Subcutaneous abdominal adipose tissue (tissue), 5 donors: ENCODE data around the gene ARHGEF1.

ENCODE experiments used
- H3K27ac ChIP-seq: one replicate; pipeline ENCODE4 v1.7.0; 2013; ENCODE audit warnings: low read depth, mild to moderate bottlenecking, inconsistent platforms, low read length, moderate library complexity
- H3K27me3 ChIP-seq, 5 donors: one replicate each; pipeline ENCODE4 v1.7.0; 2013; ENCODE audit warnings: low read length in 5 of 5, inconsistent platforms in 1 of 5; ENCODE audit not compliant: control insufficient read depth in 5 of 5, insufficient read depth in 4 of 5
- H3K36me3 ChIP-seq, 5 donors: one replicate each; pipeline ENCODE4 v1.7.0; 2013; ENCODE audit warnings: low read length in 5 of 5; ENCODE audit not compliant: control insufficient read depth in 5 of 5, insufficient read depth in 5 of 5
- H3K4me1 ChIP-seq, 5 donors: one replicate each; pipeline ENCODE4 v1.7.0; 2013; ENCODE audit warnings: low read length in 5 of 5, mild to moderate bottlenecking in 3 of 5, moderate library complexity in 1 of 5; ENCODE audit not compliant: control insufficient read depth in 5 of 5, insufficient read depth in 5 of 5
- H3K4me3 ChIP-seq, 5 donors: one replicate each; pipeline ENCODE4 v1.7.0; 2013; ENCODE audit warnings: low read length in 5 of 5, low read depth in 1 of 5
- H3K9ac ChIP-seq, 5 donors: one replicate each; pipeline ENCODE4 v1.7.0; 2013; ENCODE audit warnings: low read length in 5 of 5, mild to moderate bottlenecking in 4 of 5, moderate library complexity in 3 of 5
- H3K9me3 ChIP-seq, 5 donors: one replicate each; pipeline ENCODE4 v1.7.0; 2013; ENCODE audit warnings: low read length in 5 of 5; ENCODE audit not compliant: control insufficient read depth in 5 of 5
- donor health status: healthy.
- donor health status: healthy.
- donor health status: healthy.
- donor health status: healthy.
- donor health status: healthy.

ARHGEF1 gene

DNA sequence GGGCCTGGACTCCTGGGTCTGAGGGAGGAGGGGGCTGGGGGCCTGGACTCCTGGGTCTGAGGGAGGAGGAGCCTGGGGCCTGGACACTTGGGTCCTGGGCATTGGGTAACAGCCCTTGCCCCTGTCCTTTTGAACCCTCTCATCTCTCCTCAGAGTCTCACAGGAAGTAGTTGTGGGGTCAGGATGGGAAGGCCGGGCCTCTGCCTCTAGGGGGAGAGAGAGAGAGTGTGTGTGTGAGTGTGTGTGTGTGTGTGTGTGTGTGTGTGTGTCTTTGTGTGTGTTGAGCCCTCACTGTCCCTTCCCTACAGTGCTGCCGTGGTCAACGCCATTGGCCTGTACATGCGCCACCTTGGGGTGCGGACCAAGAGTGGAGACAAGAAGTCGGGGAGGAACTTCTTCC, 10.9 kb downstream of the ARHGEF1 start:
- Histone ChIP-seq H3K4me1 (peaks cover 0 to 3% (median 0%) of the 10 kb centered on the region in 5 donors), H3K27me3 (no peaks in the 10 kb centered on the region), H3K4me3 (no peak overlapping the region), H3K36me3 (peaks cover 0 to 87% (median 62%) of the 10 kb centered on the region in 5 donors), H3K9me3 (no peaks in the 10 kb centered on the region), H3K27ac (no peak overlapping the region), H3K9ac (no peak overlapping the region)

DNA sequence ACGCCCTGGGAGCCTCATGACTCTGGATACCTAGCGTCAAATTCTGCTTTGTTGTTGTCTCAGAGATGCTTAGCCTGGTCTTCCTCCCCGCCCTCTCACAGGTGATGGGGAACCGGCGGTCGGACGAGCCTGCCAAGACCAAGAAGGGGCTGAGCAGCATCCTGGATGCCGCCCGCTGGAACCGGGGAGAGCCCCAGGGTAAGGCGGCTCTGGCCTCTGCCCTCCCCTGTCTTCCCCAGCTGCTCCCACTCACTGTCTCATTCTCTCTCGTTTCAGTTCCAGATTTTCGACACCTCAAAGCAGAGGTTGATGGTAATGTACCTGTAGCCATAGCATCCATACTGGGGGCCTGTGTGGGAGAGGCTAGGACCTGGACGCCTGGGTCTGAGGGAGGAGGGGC, 11.4 kb downstream of the ARHGEF1 start:
- Histone ChIP-seq H3K4me3 (no peak overlapping the region), H3K9me3 (no peaks in the 10 kb centered on the region), H3K36me3 (peaks cover 0 to 86% (median 61%) of the 10 kb centered on the region in 5 donors), H3K27me3 (no peaks in the 10 kb centered on the region), H3K4me1 (peaks cover 0 to 3% (median 0%) of the 10 kb centered on the region in 5 donors), H3K9ac (no peak overlapping the region), H3K27ac (no peak overlapping the region)

DNA sequence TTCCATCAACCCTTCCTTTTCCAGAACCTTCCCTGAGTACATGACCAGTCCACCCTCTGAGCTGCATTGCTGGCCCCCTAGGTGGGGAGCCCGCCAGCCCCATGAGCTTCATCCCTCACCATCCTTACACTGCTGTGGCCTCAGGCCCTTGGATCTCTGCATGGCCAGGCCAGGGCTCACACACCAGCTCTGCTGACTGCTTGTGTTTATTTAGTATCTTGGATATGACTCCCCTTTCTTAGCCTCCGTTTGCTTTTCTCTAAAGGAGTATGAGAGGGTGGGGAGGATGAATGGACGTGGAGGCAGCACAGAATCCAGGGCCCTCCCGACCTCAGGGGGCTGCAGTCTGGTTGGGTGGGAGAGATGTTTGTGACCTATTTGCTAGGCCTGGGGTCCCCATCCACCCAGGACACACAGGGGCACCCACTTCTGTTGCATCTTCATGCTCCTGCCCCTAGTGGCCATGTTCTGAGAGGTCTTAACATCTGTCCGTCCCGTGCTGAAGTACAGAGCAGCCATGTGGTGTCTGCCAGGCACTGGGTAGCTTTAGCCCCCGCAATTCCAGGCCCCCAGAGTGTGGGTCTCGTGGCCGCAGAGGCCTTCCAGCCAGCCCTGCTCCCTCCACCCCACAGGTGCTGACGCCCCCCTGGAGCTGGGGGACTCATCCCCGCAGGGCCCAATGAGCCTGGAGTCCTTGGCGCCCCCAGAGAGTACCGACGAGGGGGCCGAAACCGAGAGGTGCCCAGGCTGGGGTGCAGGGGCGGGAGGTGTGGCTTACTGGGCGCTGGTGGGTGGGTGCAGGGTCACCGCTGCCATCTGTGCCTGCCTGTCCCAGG, 13.0 kb downstream of the ARHGEF1 start:
- Histone ChIP-seq H3K4me1 (peaks cover 0 to 3% (median 0%) of the 10 kb centered on the region in 5 donors), H3K36me3 (peaks cover 3 to 88% (median 67%) of the 10 kb centered on the region in 5 donors)

DNA sequence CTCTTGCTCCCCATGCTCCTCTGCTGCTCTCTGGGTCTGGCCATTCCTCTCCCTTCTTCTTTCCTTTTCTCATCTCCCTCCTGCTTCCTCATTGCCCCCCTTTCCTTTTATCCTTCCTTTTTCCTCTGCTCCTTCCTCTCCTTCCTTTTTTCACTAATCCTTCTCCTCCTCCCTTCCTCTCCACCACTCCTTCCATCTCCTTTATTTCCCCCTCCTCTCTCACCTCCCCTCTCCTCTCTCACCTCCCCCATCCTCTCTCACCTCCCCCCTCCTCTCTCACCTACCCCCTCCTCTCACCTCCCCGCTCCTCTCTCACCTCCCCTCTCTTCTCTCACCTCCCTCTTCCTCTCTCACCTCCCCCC, 13.6 kb downstream of the ARHGEF1 start:
- H3K9ac ChIP-seq: no peak overlapping the region
- H3K36me3 ChIP-seq: peaks cover 3 to 87% (median 70%) of the 10 kb centered on the region in 5 donors
- H3K4me1 ChIP-seq: peaks cover 0 to 3% (median 0%) of the 10 kb centered on the region in 5 donors
- no peaks in the 10 kb centered on the region for H3K27me3 ChIP-seq
- no peak overlapping the region for H3K4me3 ChIP-seq
- no peak overlapping the region for H3K27ac ChIP-seq
- H3K9me3 ChIP-seq: no peaks in the 10 kb centered on the region

More for the DNA sequence above, 13.0 kb downstream of the ARHGEF1 start:
- H3K4me3 ChIP-seq: no peak overlapping the region
- no peaks in the 10 kb centered on the region for H3K27me3 ChIP-seq
- H3K9ac ChIP-seq: peak overlapping the region in 1 of 5 donors; percentile 35
- no peak overlapping the region for H3K27ac ChIP-seq
- no peaks in the 10 kb centered on the region for H3K9me3 ChIP-seq

- H3K4me1 ChIP-seq: peaks cover 0 to 3% (median 0%) of the 10 kb centered on the region in 5 donors
- H3K27ac ChIP-seq: no peak overlapping the region
- H3K9me3 ChIP-seq: no peaks in the 10 kb centered on the region
- H3K9ac ChIP-seq: no peak overlapping the region
- no peak overlapping the region for H3K4me3 ChIP-seq
- peaks cover 3 to 87% (median 72%) of the 10 kb centered on the region in 5 donors for H3K36me3 ChIP-seq
- H3K27me3 ChIP-seq: no peaks in the 10 kb centered on the region
Measured at GRCh38 chr19:41897181-41897580, 14.2 kb downstream of the ARHGEF1 start.

DNA sequence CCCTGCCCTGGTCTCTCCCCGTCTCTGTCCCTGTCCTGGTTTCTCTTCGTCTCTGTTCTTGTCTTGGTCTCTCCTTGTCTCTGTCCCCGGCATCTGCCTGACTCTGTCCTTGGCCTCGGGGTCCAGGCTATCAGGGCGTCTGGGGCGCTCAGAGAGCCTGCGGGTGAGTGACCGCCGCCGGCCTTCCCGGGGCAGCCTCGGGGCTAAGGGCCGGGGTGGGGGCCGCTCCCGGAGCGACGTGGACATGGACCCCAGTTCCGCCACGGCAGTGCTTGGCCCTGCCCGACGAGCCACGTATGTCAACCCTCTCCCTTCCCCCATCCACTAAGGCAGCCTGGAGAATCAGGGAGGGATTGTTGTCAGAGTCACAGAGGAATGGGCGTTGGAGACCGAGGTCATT, 14.8 kb downstream of the ARHGEF1 start:
- H3K9ac ChIP-seq: peak overlapping the region in 1 of 5 donors; percentile 13
- peaks cover 3 to 87% (median 72%) of the 10 kb centered on the region in 5 donors for H3K36me3 ChIP-seq
- H3K4me1 ChIP-seq: peaks cover 0 to 3% (median 0%) of the 10 kb centered on the region in 5 donors
- H3K27me3 ChIP-seq: no peaks in the 10 kb centered on the region
- H3K27ac ChIP-seq: no peak overlapping the region
- no peaks in the 10 kb centered on the region for H3K9me3 ChIP-seq
- no peak overlapping the region for H3K4me3 ChIP-seq

GRCh38 chr19:41898235-41898634, 15.3 kb downstream of the ARHGEF1 start:
- Histone ChIP-seq H3K27ac (no peak overlapping the region), H3K9me3 (no peaks in the 10 kb centered on the region), H3K27me3 (no peaks in the 10 kb centered on the region), H3K9ac (peak overlapping the region in 1 of 5 donors; percentile 13), H3K36me3 (peaks cover 3 to 88% (median 73%) of the 10 kb centered on the region in 5 donors), H3K4me3 (no peak overlapping the region), H3K4me1 (peaks cover 0 to 3% (median 0%) of the 10 kb centered on the region in 5 donors)

- Histone ChIP-seq H3K36me3 (peaks cover 3 to 94% (median 82%) of the 10 kb centered on the region in 5 donors), H3K9me3 (no peaks in the 10 kb centered on the region), H3K4me1 (peaks cover 0 to 3% (median 0%) of the 10 kb centered on the region in 5 donors), H3K9ac (no peak overlapping the region), H3K4me3 (no peak overlapping the region), H3K27ac (no peak overlapping the region), H3K27me3 (no peaks in the 10 kb centered on the region)
Measured at GRCh38 chr19:41901707-41902360, 18.9 kb downstream of the ARHGEF1 start.

DNA sequence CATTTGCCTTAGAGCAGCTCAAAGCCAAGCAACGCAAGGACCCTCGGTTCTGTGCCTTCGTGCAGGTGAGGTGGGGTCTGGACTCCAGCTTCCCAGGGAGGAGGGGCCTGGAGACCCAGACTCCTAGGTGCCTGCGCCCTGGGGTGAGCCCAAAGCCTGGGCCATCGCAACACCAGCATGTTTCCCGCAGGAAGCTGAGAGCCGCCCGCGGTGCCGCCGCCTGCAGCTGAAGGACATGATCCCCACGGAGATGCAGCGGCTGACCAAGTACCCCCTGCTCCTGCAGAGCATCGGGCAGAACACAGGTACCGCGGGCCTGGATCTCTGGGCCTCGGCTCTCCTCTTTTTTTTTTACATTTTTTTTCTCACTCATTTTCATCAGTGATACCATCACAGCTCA, 19.6 kb downstream of the ARHGEF1 start:
- Histone ChIP-seq H3K36me3 (peaks cover 3 to 95% (median 84%) of the 10 kb centered on the region in 5 donors), H3K9ac (no peak overlapping the region), H3K9me3 (no peaks in the 10 kb centered on the region), H3K27ac (no peak overlapping the region), H3K4me3 (no peak overlapping the region), H3K27me3 (no peaks in the 10 kb centered on the region), H3K4me1 (peaks cover 0 to 3% (median 0%) of the 10 kb centered on the region in 5 donors)
